ENCODE results near the gene JMJD6. TPM values are rescaled to one million over a fixed set of nuclear protein-coding genes. Genes with fewer than 3 reads are reported as not detected.

Gene JMJD6
- total RNA-seq, 1 experiment from 2014 or later: 28.9 TPM

GRCh38 chr17:76682296-76682695 is 44.1 kb downstream of the JMJD6 start:
- Histone ChIP-seq H2BK5ac (ENCODE audit: insufficient read length, low read length) (no peak overlapping the region), H2BK15ac (ENCODE audit: low read depth, low read length) (no peak overlapping the region), H3K56ac (ENCODE audit: insufficient read length, low read depth, low read length) (peak overlapping the region; percentile 51), H3K4me1 (ENCODE audit: insufficient read depth, low read length) (peaks cover 3% of the 10 kb centered on the region; the same call in 1 of the 2 replicates), H3K27ac (ENCODE audit: insufficient read length, low read depth, low read length) (no peak overlapping the region), H3K4ac (ENCODE audit: low read depth, low read length) (no peak overlapping the region), H4K8ac (replicated peaks; ENCODE audit: insufficient read length, low read depth, low read length) (no peak overlapping the region), H3K4me2 (ENCODE audit: insufficient read depth, insufficient read length, low read length) (no peak overlapping the region), H3K14ac (ENCODE audit: insufficient read depth, low read length) (no peak overlapping the region; the same call in 1 of the 2 replicates), H3T11ph (ENCODE audit: low read length) (no peak overlapping the region), H3K18ac (ENCODE audit: insufficient read length, low read depth, low read length) (no peak overlapping the region), H3K23me2 (ENCODE audit: insufficient read length, low read depth, low read length, poor library complexity, severe bottlenecking) (no peaks in the 10 kb centered on the region), H4K5ac (ENCODE audit: insufficient read length, low read depth, low read length) (no peak overlapping the region), H3K79me2 (ENCODE audit: insufficient read depth, low read length) (no peaks in the 10 kb centered on the region), H4K20me1 (ENCODE audit: control insufficient read depth, insufficient read depth, insufficient read length) (no peaks in the 10 kb centered on the region), H3K9me3 (ENCODE audit: control insufficient read depth, low read depth, low read length) (no peaks in the 10 kb centered on the region), H3K27me3 (ENCODE audit: insufficient read depth, low read length) (no peaks in the 10 kb centered on the region), H3K79me1 (ENCODE audit: insufficient read depth, low read depth, low read length, poor library complexity, severe bottlenecking) (no peaks in the 10 kb centered on the region), H2AFZ (ENCODE audit: low read length) (no peak overlapping the region), H2BK12ac (ENCODE audit: insufficient read length, low read depth, low read length) (no peak overlapping the region), H2BK20ac (ENCODE audit: low read depth, low read length, poor library complexity, severe bottlenecking) (no peak overlapping the region), H3K23ac (ENCODE audit: insufficient read length, low read depth, low read length) (no peak overlapping the region), H3K9ac (ENCODE audit: extremely low read depth, insufficient read length, low read length) (no peak overlapping the region), H2AK5ac (ENCODE audit: insufficient read length, low read length) (no peak overlapping the region), H4K91ac (ENCODE audit: insufficient read length, low read depth, low read length) (peak overlapping the region; percentile 44), H2BK120ac (ENCODE audit: low read depth, low read length, poor library complexity, severe bottlenecking) (no peak overlapping the region)
- Mint-ChIP-seq H3K4me1 (peaks cover 16 to 33% of the 10 kb centered on the region in 2 experiments), H3K9me3 (no peaks in the 10 kb centered on the region; a peak in 1 of 5 replicates), H3K27me3 (ENCODE audit: low read depth) (no peaks in the 10 kb centered on the region), H3K4me3 (no peak overlapping the region), H3K36me3 (ENCODE audit: insufficient read depth in 1 of 3, low read depth in 3 of 3) (peaks cover 0 to 4% (median 0%) of the 10 kb centered on the region in 3 experiments; a peak in 1 of 7 replicates), H3K27ac (0 out of 7 replicates have a peak overlapping the region, but pooled peaks of 1 of the 3 experiments have one; percentile 82)
- no peak for TF ChIP-seq CTCF (conservative IDR thresholded peaks at IDR 0.05)
- DNase-seq: no peak
- no CpG with 5 or more reads among the region's 12 CpGs for WGBS (ENCODE audit: extremely low coverage, insufficient read length, low lambda C conversion rate)

All from H9 (cell line).